RWPE1 (cell line): Measurements from ENCODE around the gene GASK1A.

Experiments
- CTCF ChIA-PET: fragments of 350-600 bp; sonication (Branson Sonifier 250); formaldehyde crosslinking; extraction: SDS; loops from one replicate; lab custom pipeline; 2021; lab: Yijun Ruan, JAX
- POLR2A ChIA-PET: fragments of 400-600 bp; formaldehyde crosslinking; extraction: SDS; loops from one replicate; lab custom pipeline; 2020; ENCODE audit warnings: antibody characterized with exemption; ENCODE audit not compliant: low non-redundant PET; lab: Yijun Ruan, JAX
- DNase-seq: peaks from one replicate; pipeline ENCODE4 v3.0.0; 2012; ENCODE audit warnings: low spot score
- H3K27ac ChIP-seq: fragments of 450-650 bp; 2 replicates; pipeline ENCODE4 v1.5.1; 2017
- CTCF ChIP-seq: fragments of 450-650 bp; conservative IDR thresholded peaks from 2 replicates; pipeline ENCODE4 v1.5.1; 2017; ENCODE audit warnings: low read depth, mild to moderate bottlenecking

Gene GASK1A

DNA sequence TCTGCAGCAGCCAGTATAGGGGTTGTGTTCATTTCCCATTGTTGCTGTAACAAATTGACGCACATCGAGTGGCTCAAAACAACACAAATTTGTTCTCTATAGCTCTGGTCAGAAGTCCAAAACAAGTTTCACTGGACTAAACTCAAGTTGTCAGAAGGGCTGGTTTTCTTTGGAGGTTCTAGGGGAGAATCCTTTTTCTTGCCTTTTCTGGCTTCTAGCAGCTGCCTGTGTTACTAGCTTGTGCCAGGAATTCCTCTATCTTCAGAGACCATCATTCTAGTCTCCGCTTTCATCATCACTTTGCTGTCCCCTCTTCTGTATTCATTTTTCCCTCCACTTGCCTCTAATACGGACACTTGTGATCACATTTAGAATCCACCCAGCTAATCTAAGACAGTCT, 20.5 kb downstream of the GASK1A start:
- H3K27ac ChIP-seq: no peak overlapping the region
- ChIA-PET POLR2A (no interaction called here), CTCF (no interaction called here)
- TF ChIP-seq CTCF: no peak
- DNase-seq: no peak

- ChIA-PET POLR2A (no interaction called here), CTCF (no interaction called here)
- no peak overlapping the region for H3K27ac ChIP-seq
- no peak for DNase-seq
- no peak for TF ChIP-seq CTCF
These were observed 21.3 kb downstream of the GASK1A start for GRCh38 chr3:43000387-43000786.

DNA sequence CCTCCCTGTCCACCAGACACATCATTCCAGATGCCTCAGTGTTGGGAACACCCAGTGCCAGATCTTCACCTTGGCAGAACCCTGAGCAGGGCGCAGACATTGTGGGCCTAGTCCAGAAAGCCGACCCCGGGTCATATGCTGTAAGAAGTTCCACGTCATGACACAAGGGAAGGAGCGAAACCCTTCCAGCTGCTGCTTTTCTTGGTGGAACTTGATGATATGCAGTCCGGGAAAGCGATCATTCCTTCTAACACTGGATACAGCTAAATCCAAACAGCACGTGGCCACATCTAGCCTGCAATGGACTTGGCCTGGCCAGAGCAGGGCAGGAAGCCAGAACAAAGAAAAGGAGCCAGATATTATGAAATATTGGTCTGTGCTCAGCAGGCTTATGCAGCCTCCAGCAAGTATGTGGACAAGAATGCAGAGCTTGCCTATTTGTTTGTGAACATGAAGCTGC, 22.0 kb downstream of the GASK1A start:
- no peak for DNase-seq
- no peak for TF ChIP-seq CTCF

DNA sequence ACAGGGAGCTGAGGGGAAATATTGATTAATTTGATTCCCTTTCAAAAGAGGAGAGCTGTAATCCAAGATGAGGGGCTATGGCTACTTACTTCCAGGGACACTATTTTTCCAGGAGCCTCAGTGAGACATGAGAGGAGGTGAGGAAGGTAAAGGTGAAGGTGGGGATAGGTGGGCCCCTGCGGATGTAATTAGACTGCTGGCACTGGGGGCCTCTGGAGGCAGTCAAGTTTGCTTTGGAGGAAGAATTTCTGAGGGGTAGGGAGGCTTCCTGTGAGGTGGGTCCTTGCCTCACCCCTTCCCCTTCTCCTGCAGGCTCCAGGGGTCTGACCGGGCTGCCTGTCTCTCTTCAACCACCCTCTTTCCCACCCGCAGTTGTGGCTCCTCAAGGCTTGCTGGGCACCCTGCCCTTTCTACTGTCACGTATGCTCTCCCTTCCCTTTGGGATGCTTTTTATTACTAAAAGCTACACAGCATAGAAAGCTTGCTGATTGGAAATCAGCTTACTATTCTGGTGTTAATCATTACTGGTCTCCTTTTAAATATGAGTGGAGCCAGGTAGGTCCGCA, 22.5 kb downstream of the GASK1A start:
- no peak for TF ChIP-seq CTCF
- H3K27ac ChIP-seq: peak overlapping the region; percentile 55
- POLR2A ChIA-PET: no interaction called here
- no peak for DNase-seq
- CTCF ChIA-PET: no interaction called here

More for the DNA sequence above, 22.0 kb downstream of the GASK1A start:
- ChIA-PET POLR2A (no interaction called here), CTCF (no interaction called here)
- peak overlapping the region; percentile 55 for H3K27ac ChIP-seq

GRCh38 chr3:43004282-43004681, 25.2 kb downstream of the GASK1A start:
- no peak overlapping the region for H3K27ac ChIP-seq
- DNase-seq: peak; percentile 46
- CTCF ChIA-PET: no interaction called here
- POLR2A ChIA-PET: no interaction called here
- TF ChIP-seq CTCF: no peak

DNA sequence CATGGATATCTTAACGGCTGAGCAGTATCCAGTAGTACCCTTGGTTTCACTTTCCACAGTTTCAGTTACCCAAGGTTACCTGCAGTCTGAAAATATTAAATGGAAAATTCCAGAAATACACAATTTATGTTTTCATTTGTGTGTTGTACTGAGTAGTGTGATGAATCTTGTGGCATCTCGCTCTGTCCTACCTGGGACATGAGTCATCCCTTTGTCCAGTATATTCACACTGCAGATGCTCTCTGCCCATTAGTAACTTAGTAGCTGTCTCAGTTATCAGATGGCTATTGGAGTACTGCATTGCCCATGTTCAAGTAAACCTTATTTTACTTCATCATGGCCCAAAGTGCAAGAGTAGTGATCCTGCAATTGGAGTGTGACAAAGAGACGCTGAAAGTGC, 26.1 kb downstream of the GASK1A start:
- ChIA-PET CTCF (no interaction called here), POLR2A (no interaction called here)
- no peak for DNase-seq
- H3K27ac ChIP-seq: no peak overlapping the region
- no peak for TF ChIP-seq CTCF
